Measurements from ENCODE around the gene MRPL39.
A peak's percentile ranks its signal among the peaks of the same experiment; 100 is the strongest.
"Not testable (repeated sequence)": the region's sequence is repeated elsewhere in the genome, so short reads cannot be mapped to it uniquely, and the experiment has no call there.

The MRPL39 gene

GRCh38 chr21:25607151-25608043 is at the start of gene MRPL39:
Gene MRPL39 (minus strand): TSS chr21:25607481. CDS start chr21:25607475, 6 bp downstream.
- DNase-seq, result peak; percentile 84

- DNase-seq, result no peak
Observed at GRCh38 chr21:25656412-25656811, 49.1 kb upstream of the MRPL39 start.

- peak; percentile 42 for DNase-seq
Observed at GRCh38 chr21:25649146-25649545, 41.9 kb upstream of the MRPL39 start.

GRCh38 chr21:25647647-25648046 is 40.4 kb upstream of the MRPL39 start:
- DNase-seq, result no peak

- no peak for DNase-seq
Observed at GRCh38 chr21:25646474-25646873, 39.2 kb upstream of the MRPL39 start.

GRCh38 chr21:25643486-25643885 is 36.2 kb upstream of the MRPL39 start:
- DNase-seq, result no peak

GRCh38 chr21:25640943-25641292 is 33.6 kb upstream of the MRPL39 start:
- no peak for DNase-seq

GRCh38 chr21:25640202-25640942 is 33.1 kb upstream of the MRPL39 start:
- no peak for DNase-seq

GRCh38 chr21:25639551-25640201 is 32.4 kb upstream of the MRPL39 start:
- DNase-seq, result no peak

GRCh38 chr21:25638660-25639550 is 31.6 kb upstream of the MRPL39 start, which contains the start of gene JAM2:
Gene JAM2 (plus strand): TSS chr21:25639258. CDS start chr21:25639822, 564 bp downstream.
- DNase-seq, result peak; percentile 23

- DNase-seq, result no peak
Observed at GRCh38 chr21:25637851-25638659, 30.8 kb upstream of the MRPL39 start.

- peak; percentile 44 for DNase-seq
Observed at GRCh38 chr21:25636727-25637126, 29.4 kb upstream of the MRPL39 start.

- DNase-seq, result no peak
Observed at GRCh38 chr21:25635310-25635709, 28.0 kb upstream of the MRPL39 start.

- DNase-seq, result no peak
Observed at GRCh38 chr21:25632296-25632695, 25.0 kb upstream of the MRPL39 start.

- no peak for DNase-seq
Observed at GRCh38 chr21:25626757-25627156, 19.5 kb upstream of the MRPL39 start.

- not testable (repeated sequence) for DNase-seq
Observed at GRCh38 chr21:25625776-25626555, 18.7 kb upstream of the MRPL39 start.

GRCh38 chr21:25625036-25625435 is 17.8 kb upstream of the MRPL39 start:
- DNase-seq, result no peak

GRCh38 chr21:25624511-25624910 is 17.2 kb upstream of the MRPL39 start:
- no peak for DNase-seq

GRCh38 chr21:25619198-25619597 is 11.9 kb upstream of the MRPL39 start:
- DNase-seq, result no peak

GRCh38 chr21:25615880-25616279 is 8.6 kb upstream of the MRPL39 start:
- DNase-seq, result no peak

- DNase-seq, result no peak
Observed at GRCh38 chr21:25614441-25614840, 7.2 kb upstream of the MRPL39 start.
